ENCODE data around the gene KCNH3. TPM values are rescaled to one million over a fixed set of nuclear protein-coding genes. Genes with fewer than 3 reads are reported as not detected.
A peak's percentile ranks its signal among the peaks of the same experiment; 100 is the strongest.

KCNH3 gene
- total RNA-seq, 1 donor from 2014 or later = 0.16 TPM

DNA sequence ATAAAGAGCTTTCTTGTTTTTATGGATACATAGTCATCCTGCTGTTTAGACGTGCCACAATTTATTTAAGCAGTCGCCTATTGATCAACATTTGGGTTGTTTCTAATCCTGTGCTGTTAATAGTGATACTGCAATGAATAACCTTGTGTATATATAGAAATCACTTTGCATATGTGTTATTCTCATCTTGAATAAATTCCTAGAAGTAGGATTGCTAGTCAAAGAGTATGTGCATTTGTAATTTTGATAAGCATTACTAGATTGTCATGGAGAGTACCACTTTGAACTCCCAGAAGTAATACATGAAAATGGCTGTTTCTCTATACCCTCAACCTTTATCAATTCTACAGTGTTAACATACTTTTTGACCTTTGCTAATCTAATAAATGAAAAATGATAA is 44.9 kb upstream of the KCNH3 start:
- Mint-ChIP-seq H3K27ac (ENCODE audit: unreplicated experiment) (peak overlapping the region; percentile 40), H3K9me3 (no peaks in the 10 kb centered on the region), H3K4me3 (no peak overlapping the region), H3K36me3 (ENCODE audit: low read depth) (peaks cover 12% of the 10 kb centered on the region), H3K4me1 (no peaks in the 10 kb centered on the region), H3K27me3 (ENCODE audit: low read depth) (no peaks in the 10 kb centered on the region)
- TF ChIP-seq, protein P1, sequence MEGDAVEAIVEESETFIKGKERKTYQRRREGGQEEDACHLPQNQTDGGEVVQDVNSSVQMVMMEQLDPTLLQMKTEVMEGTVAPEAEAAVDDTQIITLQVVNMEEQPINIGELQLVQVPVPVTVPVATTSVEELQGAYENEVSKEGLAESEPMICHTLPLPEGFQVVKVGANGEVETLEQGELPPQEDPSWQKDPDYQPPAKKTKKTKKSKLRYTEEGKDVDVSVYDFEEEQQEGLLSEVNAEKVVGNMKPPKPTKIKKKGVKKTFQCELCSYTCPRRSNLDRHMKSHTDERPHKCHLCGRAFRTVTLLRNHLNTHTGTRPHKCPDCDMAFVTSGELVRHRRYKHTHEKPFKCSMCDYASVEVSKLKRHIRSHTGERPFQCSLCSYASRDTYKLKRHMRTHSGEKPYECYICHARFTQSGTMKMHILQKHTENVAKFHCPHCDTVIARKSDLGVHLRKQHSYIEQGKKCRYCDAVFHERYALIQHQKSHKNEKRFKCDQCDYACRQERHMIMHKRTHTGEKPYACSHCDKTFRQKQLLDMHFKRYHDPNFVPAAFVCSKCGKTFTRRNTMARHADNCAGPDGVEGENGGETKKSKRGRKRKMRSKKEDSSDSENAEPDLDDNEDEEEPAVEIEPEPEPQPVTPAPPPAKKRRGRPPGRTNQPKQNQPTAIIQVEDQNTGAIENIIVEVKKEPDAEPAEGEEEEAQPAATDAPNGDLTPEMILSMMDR (conservative IDR thresholded peaks at IDR 0.05) = no peak
- no peak for DNase-seq (ENCODE audit: low read depth, low spot score)

DNA sequence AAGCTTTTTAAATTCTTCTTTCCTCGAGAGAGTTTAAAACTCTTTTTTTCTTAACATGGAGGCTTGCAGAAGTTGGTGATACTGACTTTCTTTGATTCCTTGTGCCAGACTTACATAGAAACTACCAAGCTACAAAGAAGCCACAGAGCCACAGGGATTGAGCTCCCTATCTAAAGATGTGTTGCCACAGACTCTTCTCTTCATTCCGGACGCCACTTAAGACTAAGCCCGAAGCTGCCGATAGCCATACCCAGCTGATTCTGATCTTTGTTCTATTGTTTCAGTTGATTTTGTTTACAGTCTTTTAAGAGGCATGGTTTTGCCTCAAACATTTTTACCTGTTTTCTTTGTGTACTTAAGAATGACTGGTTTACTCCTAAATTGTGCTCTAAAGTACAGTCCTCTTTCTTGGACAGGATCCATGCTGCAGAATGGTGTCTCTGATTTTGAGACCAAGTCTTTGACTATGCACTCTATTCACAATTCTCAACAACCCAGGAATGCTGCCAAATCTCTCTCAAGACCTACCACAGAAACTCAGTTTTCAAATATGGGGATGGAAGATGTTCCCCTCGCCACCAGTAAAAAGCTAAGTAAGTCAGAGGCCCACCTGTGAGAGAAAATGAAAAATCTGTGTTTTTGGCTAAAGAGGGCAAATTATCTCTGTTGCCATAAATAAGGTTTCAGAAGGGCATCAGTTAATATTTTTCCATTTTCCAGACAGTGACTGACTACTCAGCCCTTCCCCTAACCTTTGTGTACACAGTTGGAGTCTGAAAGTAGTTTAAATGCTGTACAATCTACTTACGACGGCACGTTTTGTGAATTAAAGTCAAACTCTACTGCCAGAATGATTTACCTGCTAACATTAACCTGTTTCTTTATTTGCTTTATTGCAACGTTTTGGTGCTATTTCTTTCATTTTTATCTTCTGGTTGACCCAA is 42.1 kb upstream of the KCNH3 start:
- Mint-ChIP-seq H3K4me1 (no peaks in the 10 kb centered on the region), H3K9me3 (no peaks in the 10 kb centered on the region), H3K36me3 (ENCODE audit: low read depth) (peaks cover 24% of the 10 kb centered on the region), H3K27me3 (ENCODE audit: low read depth) (no peaks in the 10 kb centered on the region), H3K4me3 (no peak overlapping the region), H3K27ac (ENCODE audit: unreplicated experiment) (peak overlapping the region; percentile 2)
- TF ChIP-seq, protein P1 (conservative IDR thresholded peaks at IDR 0.05) = no peak
- DNase-seq (ENCODE audit: low read depth, low spot score) = no peak

DNA sequence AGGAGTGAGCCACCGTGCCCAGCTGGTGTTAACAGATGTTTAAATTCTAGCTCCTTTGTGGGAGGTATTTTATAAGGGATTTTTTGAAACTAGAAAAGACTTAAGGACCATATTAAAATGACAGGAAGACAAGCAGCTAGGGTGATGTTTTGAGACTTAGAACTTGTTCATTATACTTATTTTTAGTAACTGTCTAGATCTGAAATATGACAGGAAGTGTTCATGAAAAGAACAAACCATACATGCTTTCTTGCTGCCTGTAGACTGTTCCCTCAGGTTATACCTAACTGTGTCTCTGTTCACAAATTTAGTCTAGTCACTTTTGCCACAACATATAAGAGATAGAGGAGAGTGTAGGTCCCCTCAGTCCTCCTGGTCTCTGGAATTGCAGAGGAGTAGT is 36.9 kb upstream of the KCNH3 start:
- Mint-ChIP-seq H3K4me1 (no peaks in the 10 kb centered on the region), H3K27ac (ENCODE audit: unreplicated experiment) (no peak overlapping the region), H3K27me3 (ENCODE audit: low read depth) (no peaks in the 10 kb centered on the region), H3K9me3 (no peaks in the 10 kb centered on the region), H3K36me3 (ENCODE audit: low read depth) (peaks cover 30% of the 10 kb centered on the region), H3K4me3 (no peak overlapping the region)
- TF ChIP-seq, protein P1 (conservative IDR thresholded peaks at IDR 0.05) = no peak
- DNase-seq (ENCODE audit: low read depth, low spot score) = no peak

DNA sequence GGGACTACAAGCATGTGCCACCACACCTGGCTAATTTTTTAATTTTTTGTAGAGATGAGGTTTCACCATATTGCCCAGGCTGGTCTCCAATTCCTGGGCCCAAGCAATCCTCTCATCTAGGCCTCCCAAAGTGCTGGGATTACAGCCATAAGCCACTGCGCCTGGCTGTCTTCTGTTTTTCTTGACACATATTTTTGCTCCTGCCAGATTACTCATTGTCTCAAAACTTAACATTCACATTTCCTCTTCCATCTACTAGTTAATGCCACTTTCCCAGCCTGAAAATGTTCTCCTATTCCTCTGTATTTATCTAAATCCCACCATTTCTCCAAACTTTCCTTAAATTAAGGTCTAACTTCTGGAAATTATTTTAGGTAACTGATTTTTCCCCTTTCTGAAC is 36.2 kb upstream of the KCNH3 start:
- TF ChIP-seq, protein P1 (conservative IDR thresholded peaks at IDR 0.05) = no peak
- no peak overlapping the region for H3K4me3 Mint-ChIP-seq
- H3K9me3 Mint-ChIP-seq = no peaks in the 10 kb centered on the region
- H3K27ac Mint-ChIP-seq (ENCODE audit: unreplicated experiment) = no peak overlapping the region
- no peaks in the 10 kb centered on the region for H3K27me3 Mint-ChIP-seq (ENCODE audit: low read depth)
- H3K36me3 Mint-ChIP-seq (ENCODE audit: low read depth) = peaks cover 25% of the 10 kb centered on the region
- no peaks in the 10 kb centered on the region for H3K4me1 Mint-ChIP-seq
- DNase-seq (ENCODE audit: low read depth, low spot score) = no peak

DNA sequence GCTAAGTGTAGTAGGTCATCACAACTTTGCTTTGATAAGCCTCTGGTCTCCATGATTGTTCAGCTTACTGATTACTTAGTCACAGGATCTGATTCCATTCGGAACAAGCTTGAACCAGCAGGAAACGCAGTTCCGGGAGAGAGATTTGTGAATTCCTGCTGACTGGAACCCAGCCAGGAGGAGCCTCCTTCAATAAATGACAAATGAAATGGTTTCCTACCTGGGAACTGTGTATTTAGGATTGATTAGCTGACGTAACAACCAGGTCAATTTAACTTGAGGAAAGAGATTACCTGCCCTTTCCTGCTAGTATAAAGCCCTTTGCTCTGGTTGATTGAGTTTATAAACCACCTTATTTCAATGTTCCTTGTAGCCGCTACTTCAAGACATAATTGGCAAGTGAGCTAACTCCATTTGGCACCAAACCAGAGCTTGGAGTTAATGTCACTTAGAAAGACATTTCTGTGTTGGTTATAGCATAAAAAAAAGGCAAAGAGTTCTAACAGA is 35.1 kb upstream of the KCNH3 start:
- no peaks in the 10 kb centered on the region for H3K4me1 Mint-ChIP-seq
- H3K27me3 Mint-ChIP-seq (ENCODE audit: low read depth) = no peaks in the 10 kb centered on the region
- peaks cover 24% of the 10 kb centered on the region for H3K36me3 Mint-ChIP-seq (ENCODE audit: low read depth)
- no peak overlapping the region for H3K27ac Mint-ChIP-seq (ENCODE audit: unreplicated experiment)
- no peak for DNase-seq (ENCODE audit: low read depth, low spot score)
- H3K4me3 Mint-ChIP-seq = no peak overlapping the region
- TF ChIP-seq, protein P1 (conservative IDR thresholded peaks at IDR 0.05) = no peak
- no peaks in the 10 kb centered on the region for H3K9me3 Mint-ChIP-seq

All from neural crest cell (in vitro differentiated cells).